Type B pancreatic cell (in vitro differentiated cells): ENCODE results near the gene RPL3. TPM values are rescaled to one million over a fixed set of nuclear protein-coding genes. Genes with fewer than 3 reads are reported as not detected.
A peak's percentile ranks its signal among the peaks of the same experiment; 100 is the strongest.

Experiments
- DNase-seq: peaks from one replicate; pipeline ENCODE4 v3.0.0; 2021; ENCODE audit warnings: mixed read lengths; ENCODE audit not compliant: unreplicated experiment; ENCODE audit errors: extremely low spot score
- H3K27ac Mint-ChIP-seq: 2 replicates; pipeline ENCODE4 v1.8.0; 2021; ENCODE audit warnings: mild to moderate bottlenecking, mixed read lengths
- H3K27me3 Mint-ChIP-seq: 2 replicates; pipeline ENCODE4 v1.8.0; 2021; ENCODE audit warnings: mixed read lengths
- H3K36me3 Mint-ChIP-seq: 2 replicates; pipeline ENCODE4 v1.8.0; 2021; ENCODE audit warnings: mixed read lengths
- H3K4me1 Mint-ChIP-seq: one replicate; pipeline ENCODE4 v1.8.0; 2021; ENCODE audit warnings: mixed read lengths; ENCODE audit not compliant: unreplicated experiment
- H3K4me3 Mint-ChIP-seq: 2 replicates; pipeline ENCODE4 v1.8.0; 2021; ENCODE audit warnings: mild to moderate bottlenecking, mixed read lengths
- H3K9me3 Mint-ChIP-seq: 2 replicates; pipeline ENCODE4 v1.8.0; 2021; ENCODE audit warnings: mixed read lengths
- total RNA-seq: library from RNA; stranded (reverse); gene quantifications from 2 replicates; pipeline ENCODE4 v1.2.1, GENCODE V29; 2021; ENCODE audit warnings: low replicate concordance
- TF ChIP-seq, protein P1 (sequence below): fragments of 200-600 bp; sonication (generic); conservative IDR thresholded peaks from 2 replicates; pipeline ENCODE4 v1.5.0; 2021; ENCODE audit warnings: antibody characterized with exemption, mild to moderate bottlenecking

RPL3 gene
- total RNA-seq, 1 donor from 2014 or later: 2,431 TPM

DNA sequence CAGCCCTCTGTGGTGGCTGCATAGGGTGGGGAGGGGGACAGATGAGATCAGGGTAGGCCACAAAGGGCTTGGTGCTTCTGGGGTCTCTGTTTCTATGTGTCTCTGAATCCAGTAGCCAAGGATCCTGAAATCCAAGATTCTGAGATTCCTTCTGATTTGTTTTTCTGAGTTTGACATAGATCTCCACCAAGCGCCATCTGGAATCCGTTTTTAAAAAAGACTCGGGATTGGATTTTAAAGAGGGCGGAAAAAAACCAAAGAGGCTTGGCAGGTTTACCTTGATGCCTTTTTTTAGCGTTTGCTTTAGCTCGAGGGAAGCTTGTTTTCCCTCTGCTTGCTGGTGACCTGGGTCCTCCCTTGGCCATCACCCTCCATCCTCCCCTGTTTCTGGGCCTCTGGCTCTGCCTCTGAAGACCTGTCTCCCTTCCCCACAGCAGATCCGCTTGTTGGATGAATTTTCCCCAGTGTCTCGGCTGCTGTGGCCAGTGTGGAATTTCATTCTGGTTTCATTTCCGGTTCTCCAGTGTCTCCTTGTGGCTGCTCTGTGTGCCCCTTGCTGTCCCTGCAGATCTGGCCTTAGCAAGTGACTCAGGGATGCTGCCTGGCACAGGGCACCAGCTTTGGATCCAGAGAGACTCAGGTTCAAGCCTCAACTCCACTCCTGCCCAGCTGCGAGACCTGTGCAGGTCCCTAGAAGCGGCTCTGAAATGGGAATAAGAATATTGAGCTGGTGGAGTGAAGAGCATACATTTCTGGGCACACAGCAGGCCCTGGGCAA, 45.5 kb upstream of the RPL3 start:
- Mint-ChIP-seq H3K4me3 (peak overlapping the region; percentile 66), H3K27ac (peak overlapping the region; percentile 73), H3K9me3 (no peaks in the 10 kb centered on the region), H3K36me3 (peaks cover 6% of the 10 kb centered on the region), H3K4me1 (peaks cover 45% of the 10 kb centered on the region), H3K27me3 (no peaks in the 10 kb centered on the region)
- DNase-seq: no peak
- TF ChIP-seq, protein P1, sequence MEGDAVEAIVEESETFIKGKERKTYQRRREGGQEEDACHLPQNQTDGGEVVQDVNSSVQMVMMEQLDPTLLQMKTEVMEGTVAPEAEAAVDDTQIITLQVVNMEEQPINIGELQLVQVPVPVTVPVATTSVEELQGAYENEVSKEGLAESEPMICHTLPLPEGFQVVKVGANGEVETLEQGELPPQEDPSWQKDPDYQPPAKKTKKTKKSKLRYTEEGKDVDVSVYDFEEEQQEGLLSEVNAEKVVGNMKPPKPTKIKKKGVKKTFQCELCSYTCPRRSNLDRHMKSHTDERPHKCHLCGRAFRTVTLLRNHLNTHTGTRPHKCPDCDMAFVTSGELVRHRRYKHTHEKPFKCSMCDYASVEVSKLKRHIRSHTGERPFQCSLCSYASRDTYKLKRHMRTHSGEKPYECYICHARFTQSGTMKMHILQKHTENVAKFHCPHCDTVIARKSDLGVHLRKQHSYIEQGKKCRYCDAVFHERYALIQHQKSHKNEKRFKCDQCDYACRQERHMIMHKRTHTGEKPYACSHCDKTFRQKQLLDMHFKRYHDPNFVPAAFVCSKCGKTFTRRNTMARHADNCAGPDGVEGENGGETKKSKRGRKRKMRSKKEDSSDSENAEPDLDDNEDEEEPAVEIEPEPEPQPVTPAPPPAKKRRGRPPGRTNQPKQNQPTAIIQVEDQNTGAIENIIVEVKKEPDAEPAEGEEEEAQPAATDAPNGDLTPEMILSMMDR: no peak

- no peaks in the 10 kb centered on the region for H3K9me3 Mint-ChIP-seq
- H3K27me3 Mint-ChIP-seq: no peaks in the 10 kb centered on the region
- DNase-seq: no peak
- TF ChIP-seq, protein P1: no peak
- H3K4me1 Mint-ChIP-seq: peaks cover 46% of the 10 kb centered on the region
- H3K4me3 Mint-ChIP-seq: peak overlapping the region; percentile 31
- H3K27ac Mint-ChIP-seq: peak overlapping the region; percentile 73
- peaks cover 10% of the 10 kb centered on the region for H3K36me3 Mint-ChIP-seq
Observed at GRCh38 chr22:39363751-39364515, 44.5 kb upstream of the RPL3 start.

DNA sequence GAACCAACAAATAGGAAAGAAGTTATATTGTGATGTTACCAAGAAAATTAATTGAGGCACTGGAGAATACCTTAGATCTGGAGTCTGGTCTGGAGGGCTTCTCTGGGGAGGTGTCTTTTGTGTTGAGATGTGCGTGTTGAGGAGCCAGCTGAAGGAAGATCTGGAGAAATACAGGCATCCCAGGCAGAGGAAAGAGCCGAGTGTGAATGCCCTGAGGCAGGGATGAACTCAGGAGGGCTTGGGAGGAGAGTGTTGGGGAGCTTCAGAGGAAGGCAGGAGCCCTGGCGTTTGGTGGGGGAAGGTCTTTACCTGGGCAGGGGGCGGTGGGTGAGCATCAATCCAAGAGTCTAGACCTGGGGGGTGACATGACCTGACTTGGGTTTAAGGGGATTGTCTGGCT, 43.5 kb upstream of the RPL3 start:
- H3K36me3 Mint-ChIP-seq: peaks cover 13% of the 10 kb centered on the region
- peak overlapping the region; percentile 42 for H3K27ac Mint-ChIP-seq
- H3K4me1 Mint-ChIP-seq: peaks cover 50% of the 10 kb centered on the region
- no peaks in the 10 kb centered on the region for H3K27me3 Mint-ChIP-seq
- TF ChIP-seq, protein P1: no peak
- no peaks in the 10 kb centered on the region for H3K9me3 Mint-ChIP-seq
- H3K4me3 Mint-ChIP-seq: no peak overlapping the region
- DNase-seq: no peak

- TF ChIP-seq, protein P1: no peak
- Mint-ChIP-seq H3K27me3 (no peaks in the 10 kb centered on the region), H3K4me1 (peaks cover 50% of the 10 kb centered on the region), H3K27ac (peak overlapping the region; percentile 42), H3K9me3 (no peaks in the 10 kb centered on the region), H3K36me3 (peaks cover 13% of the 10 kb centered on the region), H3K4me3 (no peak overlapping the region)
- no peak for DNase-seq
Observed at GRCh38 chr22:39362271-39362670, 42.8 kb upstream of the RPL3 start.

GRCh38 chr22:39361496-39361895, 42.1 kb upstream of the RPL3 start:
- H3K4me1 Mint-ChIP-seq: peaks cover 43% of the 10 kb centered on the region
- H3K36me3 Mint-ChIP-seq: peaks cover 13% of the 10 kb centered on the region
- H3K27me3 Mint-ChIP-seq: no peaks in the 10 kb centered on the region
- H3K4me3 Mint-ChIP-seq: no peak overlapping the region
- TF ChIP-seq, protein P1: no peak
- peak overlapping the region; percentile 94 for H3K27ac Mint-ChIP-seq
- no peaks in the 10 kb centered on the region for H3K9me3 Mint-ChIP-seq
- no peak for DNase-seq
